GM19351 (cell line): Measurements from ENCODE around the gene NCKAP5.
"Not testable (repeated sequence)": the region's sequence is repeated elsewhere in the genome, so short reads cannot be mapped to it uniquely, and the experiment has no call there.

Source experiments
- ATAC-seq: cut with Tn5 transposase; IDR thresholded peaks from one replicate; pipeline ENCODE4 v1.9.1; 2021; ENCODE audit warnings: mild to moderate bottlenecking, moderate library complexity; ENCODE audit not compliant: unreplicated experiment

The NCKAP5 gene

DNA sequence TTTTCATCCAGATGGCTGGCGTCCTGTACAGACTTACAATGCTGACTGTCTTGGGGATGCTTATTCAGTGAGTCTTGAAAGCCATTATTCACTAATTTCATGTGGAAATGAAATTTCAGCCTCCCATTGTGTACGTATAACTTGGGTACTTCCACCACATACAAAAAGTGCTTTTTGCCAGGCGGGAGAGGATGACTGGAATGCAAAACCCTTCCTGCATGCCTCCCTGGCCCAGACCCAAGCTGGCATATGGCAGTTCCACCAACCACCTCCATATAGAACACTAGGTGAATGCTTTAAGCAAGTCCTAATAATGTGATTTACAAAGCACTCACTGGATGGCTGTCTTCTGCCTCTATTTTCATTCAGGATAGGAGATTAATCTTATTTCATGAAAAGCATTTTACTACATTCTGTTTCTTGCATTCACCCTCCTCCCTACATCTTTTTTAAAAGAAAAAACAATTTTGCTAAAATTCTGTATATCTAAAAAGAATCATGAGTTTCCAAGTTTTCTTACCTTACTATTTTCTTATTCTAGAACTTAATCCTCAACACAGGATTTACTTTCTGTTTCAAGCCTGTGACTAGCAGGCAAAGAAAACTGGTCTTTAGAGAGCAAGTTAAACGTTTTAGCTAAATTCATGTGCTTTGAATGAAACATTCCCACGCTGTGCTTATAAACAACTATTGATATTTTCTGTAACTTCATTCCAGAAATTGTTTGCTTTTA, 327.6 kb downstream of the NCKAP5 start:
- no peak for ATAC-seq

DNA sequence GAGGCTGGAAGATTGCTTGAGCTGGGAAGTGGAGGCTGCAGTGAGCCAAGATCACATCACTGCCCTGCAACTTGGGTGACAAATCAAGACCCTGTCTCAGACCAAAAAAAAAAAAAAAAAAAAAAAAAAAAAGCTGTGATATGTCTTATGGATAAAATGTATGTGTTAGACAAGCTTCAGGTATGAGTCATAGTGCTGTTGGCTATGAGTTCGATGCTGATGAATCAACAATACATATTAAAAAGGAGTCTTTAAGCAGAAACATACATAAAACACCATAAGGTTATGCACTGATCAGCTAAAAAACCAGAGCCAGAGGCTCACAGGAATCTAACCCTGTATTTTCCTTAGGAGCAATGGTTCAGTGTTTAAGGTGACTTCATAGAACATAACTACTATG, 332.3 kb downstream of the NCKAP5 start:
- no peak for ATAC-seq

DNA sequence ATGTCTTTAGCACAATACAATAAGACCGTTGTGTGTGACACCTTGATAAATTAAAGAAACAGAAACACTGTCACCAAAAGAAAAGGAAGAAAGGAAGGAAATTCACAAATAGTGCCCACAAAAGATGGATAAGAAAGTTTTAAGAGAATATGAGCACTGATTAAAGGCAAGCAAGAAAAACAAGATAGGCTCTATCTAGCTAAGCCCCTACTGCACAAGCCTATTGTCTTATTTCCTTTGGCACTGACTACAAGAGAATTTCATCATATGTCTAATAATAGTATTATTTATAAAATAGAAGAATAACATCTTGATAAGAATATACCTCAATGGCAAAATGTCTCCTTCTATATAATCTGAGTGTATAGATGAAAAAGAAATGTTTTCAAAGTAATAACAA, 335.7 kb downstream of the NCKAP5 start:
- no peak for ATAC-seq

DNA sequence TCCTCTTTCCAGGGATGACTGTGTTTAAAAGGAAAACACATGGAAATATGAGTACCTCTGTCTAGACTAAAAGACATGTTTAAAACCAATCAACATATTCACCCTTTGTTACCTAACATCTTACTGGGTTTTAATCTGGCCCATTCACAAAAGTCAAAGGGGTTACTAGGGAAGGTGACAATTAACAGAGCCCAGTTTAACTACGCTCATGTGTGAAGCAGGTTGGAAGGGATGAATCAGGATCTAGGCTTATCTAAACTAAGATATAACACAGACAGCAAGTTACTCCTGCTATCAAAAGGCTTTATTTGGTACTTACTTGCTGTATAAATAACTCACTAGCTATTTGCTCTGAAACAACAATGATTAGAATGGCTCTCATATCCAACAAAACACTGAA, 337.0 kb downstream of the NCKAP5 start:
- no peak for ATAC-seq

DNA sequence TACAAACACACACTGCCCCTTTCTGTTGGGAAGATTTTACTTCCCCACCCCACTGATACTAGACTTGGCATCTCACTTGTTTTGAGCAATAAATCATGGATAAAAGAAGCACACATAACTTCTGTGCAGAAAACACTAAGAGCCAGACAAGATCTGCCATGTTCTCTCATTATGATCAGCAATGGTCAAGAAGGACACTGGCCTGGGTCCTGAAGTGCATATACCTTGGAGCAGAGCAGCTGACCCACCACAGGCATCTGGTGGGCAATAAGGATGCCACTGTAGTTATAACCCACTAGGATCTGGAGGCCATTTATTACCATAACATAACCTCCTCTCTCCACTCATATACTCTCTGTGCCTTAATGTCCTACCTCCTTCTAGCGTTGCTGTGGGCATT, 338.3 kb downstream of the NCKAP5 start:
- ATAC-seq: no peak

DNA sequence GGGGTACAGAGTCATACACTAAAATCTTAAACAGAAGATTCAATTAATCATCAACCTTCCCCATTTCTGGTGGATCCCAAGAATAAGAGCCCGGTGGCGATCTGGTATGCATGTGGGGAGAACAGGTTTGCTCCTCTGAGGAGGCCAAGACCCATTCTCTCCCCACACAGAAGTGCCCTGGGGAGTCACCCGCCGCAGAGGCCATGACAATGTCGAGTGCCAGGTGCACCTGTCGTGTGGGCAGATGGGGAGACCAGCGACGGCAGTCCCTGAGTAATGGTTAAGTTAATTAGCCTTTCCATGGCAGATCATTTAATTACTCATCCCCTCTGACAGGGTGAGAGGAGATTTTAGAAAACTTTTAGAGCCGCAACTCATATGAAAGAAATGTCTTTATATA, 345.0 kb downstream of the NCKAP5 start:
- ATAC-seq: no peak

DNA sequence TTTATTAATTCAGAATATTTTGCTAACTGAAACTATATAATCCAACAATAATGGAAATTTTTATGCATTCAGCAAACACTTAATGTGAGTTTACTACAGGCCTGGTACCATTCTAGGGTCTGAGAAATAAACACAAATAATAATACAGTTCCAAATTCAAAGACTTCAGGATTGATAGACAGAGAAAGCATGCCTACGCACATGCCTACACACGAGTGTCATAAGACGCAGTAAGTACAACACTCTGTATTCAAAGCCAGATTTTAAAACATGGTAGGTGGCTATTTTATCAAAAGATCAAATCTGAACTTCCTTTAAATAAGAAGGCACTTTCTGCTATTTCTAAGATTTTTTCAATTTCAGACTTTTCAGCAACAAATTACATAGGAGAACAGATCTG, 346.9 kb downstream of the NCKAP5 start:
- ATAC-seq: no peak

DNA sequence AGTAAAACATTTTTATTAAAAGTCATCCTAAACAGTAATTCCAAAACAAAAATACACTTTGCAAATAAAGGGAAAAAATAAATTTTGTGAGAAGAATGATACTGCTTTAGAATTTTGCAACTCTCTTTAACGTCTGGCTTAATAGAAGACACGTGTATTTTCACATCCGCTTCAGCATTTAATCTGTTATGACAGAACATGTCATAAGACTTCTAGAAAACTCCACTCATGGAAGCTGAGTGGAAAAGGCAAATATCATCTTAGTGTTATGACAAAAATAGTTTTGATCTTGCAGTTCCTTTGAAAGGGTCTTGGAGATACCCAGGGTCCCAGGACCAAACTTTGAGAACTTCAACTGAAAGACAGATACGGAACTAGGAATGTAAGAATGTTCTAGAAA, 350.1 kb downstream of the NCKAP5 start:
- ATAC-seq: no peak

DNA sequence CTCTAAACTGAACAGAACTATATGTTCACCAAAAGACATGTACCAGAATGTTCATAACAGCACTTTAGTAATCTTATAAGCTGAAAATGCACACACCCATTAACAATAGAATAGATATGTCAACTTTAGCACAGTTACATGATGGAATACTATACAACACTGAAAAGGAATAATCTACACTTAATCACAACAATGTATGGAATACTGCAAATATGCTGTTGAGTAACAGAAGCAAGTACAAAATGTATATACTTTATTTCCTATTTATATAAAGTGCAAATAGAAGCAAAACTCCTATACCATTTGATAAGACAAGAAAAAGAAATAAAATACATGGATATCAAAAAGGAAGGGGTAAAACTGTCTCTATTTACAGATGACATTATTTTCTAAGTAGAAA, 352.8 kb downstream of the NCKAP5 start:
- ATAC-seq: no peak

DNA sequence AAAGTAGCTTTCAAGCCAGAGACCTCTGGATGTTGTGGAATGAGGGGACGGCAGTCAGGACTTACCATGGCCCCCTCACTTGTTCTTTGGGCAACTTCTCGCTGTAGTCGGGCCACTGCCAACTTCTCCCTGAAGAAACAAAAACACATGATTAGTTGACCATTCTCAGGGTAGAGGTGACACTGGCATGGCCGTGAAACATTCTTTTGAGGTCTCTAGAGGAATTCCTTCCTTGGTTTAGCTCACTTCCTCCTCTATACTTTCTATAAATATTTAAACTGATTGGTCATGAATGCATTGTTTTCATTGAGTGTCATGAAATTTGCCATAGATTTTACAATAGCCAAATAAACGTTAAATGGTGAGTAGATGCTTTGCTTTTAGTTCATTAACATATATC, 354.6 kb downstream of the NCKAP5 start:
- no peak for ATAC-seq

DNA sequence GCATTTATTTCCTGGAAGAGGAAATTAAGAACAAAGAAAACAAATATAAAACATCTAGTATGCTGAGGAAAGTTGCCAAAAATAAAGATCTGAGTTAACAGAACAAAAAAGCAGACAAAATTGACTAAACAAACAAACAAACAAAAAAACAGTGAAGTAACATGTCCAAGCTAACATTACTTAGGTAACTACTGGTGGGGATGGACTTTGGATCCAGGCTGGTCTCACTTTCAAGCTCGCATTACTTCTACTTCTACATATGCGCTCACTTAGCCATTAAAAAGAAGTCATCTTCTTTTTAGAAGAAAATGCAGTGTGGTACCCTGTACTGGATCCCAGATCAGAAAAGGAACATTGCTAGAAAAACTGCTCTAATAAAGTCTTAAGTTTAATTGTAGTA, 358.9 kb downstream of the NCKAP5 start:
- no peak for ATAC-seq

DNA sequence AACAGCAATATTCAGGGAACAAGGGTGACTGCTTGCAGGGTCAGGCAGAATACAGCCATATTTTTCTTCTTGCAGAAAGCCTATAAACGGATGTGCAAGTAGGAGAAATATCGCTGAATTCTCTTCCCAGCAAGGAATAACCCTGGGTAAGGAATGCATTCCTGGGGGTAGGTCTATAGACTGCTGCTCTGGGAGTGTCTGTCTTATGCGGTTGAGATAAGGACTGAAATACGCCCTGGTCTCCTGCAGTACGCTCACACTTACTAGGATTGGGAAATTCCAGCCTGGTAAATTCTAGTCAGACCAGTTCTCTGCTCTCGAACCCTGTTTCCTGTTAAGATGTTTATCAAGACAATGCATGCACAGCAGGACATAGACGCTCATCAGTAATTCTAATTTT, 361.6 kb downstream of the NCKAP5 start:
- ATAC-seq: not testable (repeated sequence)

DNA sequence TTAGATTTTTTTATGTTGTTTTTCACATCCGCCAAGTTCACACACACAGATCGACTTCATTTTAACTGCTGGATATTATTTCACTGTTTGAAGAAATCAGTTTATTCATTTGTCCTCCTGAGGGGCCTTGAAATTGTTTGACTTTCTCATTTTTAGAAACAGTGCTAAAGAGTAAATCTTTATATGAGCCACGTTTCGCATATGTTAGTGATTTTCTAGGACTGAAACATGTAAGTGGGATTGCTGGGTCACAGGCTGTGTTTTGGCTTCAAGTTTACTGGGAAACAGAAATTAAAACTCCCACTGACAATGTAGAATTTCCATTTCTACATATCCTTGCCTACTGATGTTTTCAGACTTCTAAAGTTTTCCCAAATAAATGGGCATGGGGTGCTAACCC, 363.8 kb downstream of the NCKAP5 start:
- ATAC-seq: no peak

DNA sequence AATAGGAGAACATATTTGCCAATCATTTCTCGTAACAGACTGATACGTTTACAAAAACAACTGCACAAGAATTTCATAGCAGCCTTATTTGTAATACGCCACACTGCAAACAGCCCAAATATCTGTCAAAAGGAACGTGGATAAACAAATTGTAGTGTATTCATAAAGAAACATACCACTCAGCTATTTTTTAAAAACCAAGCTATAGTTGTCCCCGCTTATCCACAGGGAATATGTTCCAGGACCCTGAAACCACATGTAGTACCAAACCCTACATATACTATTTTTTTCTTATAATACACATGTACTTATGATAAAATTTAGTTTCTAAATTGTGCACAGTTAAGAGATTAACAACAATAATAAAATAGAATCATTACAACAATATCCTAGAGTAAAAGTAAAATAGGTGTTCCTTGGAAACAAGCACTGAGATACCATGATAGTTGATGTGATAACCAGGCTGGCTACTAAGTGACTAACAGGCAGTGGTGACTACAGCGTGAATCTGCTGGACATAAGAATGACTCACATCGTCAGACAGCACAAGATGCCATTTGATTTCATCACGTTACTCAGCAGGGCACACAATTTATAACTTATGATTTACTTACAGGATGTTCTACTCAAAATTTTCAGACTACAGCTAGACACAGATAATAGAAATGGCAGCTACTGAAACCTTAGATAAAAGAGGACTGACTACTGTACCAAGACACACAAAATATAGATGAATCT, 367.4 kb downstream of the NCKAP5 start:
- ATAC-seq: no peak

DNA sequence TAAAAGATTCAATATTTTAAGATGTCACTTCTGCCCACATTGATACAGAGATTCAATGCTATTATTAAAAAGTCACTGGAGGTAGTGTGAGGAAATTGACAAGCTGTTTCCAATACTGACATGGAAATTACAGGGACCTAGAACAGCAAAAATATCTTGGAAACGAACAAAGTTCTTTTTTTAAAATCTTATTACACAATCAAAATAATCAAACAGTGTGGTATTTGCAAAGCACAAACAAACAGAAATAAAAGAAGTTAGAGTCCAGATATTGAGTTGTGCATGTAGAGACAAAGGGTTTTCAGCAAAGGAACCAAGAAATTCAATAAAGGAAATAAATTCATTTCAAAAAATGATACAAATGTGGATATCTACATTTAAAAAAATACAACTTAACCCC, 369.6 kb downstream of the NCKAP5 start:
- no peak for ATAC-seq

DNA sequence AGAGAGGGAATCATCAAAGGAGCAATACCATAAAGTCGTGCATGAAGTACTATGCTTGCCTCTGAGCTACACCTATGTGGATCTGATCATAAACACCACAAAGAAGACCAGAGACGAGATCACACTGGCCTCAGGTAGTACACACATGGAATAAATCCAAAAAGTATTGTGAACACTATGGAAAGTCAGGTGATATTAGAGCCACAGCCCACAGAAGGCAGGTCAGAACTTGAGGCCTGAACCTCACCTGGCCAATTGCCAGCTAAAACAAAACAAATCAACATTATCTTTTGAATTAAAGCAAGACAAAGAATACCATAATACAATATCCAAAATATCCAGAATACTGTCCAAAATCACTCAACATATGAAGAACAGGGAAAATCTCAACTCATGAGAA, 371.1 kb downstream of the NCKAP5 start:
- no peak for ATAC-seq

DNA sequence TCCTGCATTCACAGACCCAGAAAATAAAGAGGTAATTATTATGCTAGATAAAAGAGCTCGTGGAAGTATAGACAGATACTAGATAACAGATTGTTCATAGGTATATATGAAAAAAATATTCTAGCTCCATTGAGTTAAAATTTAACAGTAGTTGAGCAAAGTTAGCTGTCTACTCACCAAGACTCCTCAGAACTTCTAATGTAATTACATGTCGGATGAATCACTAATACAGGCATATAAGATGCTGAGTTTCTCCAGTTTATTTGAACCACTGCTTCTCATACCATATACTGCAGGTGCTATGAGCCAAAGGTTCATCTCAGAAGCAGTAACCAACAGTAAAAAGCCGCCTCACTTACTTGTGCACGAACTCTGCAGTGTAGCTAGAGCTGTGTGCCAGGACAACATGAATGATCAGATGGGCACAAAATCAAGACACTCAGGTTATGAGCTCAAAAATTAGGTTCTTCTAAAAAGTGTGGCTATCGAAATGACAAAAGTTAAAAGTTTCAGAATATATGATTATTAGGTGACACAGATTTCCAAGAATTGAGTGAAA, 373.4 kb downstream of the NCKAP5 start:
- no peak for ATAC-seq

DNA sequence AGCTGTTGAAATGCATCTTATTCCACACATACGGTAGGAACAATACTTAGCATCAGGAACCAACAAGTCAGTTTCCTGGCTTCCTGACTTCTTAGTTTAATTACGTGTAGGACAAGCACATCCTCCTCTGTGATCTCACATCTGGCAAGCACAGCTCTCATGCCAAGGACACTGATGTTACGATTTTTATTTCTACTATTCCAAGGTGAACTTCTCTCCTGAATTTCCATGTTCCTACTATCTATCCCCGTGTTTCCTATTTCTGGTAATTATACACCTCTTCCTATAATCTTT, 374.0 kb downstream of the NCKAP5 start:
- ATAC-seq: no peak

DNA sequence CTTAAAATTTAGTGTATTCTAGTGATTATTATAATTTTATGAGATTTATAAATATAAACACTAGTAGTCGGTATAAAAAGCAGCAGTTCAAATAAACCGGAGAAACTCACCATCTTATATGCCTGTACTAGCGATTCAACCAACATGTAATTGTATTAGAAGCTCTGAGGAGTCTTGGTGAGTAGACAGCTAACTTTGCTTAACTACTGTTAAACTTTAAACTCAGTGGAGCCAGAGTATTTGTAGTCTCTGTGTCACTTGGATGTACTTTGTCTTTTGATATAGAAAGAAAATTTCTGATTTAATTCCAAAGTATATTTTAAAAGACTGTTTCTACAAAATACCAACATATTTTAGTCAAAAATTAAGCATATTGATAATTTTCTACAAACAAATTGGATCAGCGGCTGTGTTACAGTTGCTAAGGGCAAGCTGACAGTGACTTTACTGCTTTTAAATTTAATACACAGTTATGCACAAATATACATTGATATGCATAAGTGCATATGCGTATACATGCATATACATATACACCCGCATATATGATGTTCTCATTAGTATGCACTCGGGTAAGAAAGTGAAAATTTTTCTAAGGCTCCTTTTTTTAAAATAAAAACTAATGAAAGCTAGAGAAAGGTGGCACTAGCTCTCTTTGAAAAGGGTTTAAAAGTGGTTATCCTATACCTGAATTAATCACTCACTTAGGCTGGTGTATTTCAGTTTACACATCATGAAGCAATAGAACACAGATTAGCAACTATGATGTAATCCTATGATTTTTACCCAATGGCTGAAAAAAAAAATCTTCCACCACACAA, 374.5 kb downstream of the NCKAP5 start:
- ATAC-seq: no peak

DNA sequence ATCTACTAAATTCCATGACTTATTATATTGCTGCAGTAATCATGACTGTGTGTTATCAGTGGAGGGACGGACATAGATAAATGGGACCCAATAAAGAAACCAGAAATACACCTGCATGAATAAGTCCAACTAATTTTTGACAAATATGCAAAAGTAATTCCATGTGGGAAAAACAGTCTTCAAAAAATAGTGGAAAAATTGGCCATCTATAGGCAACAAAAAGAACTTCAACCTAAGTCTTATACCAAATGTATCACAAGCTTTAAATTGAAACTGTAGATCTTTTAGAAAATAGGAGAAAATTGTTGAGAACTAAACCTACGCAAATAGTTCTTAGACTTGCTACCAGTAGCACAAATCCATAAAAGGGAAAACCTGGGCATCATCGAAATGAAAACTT, 376.2 kb downstream of the NCKAP5 start:
- no peak for ATAC-seq

DNA sequence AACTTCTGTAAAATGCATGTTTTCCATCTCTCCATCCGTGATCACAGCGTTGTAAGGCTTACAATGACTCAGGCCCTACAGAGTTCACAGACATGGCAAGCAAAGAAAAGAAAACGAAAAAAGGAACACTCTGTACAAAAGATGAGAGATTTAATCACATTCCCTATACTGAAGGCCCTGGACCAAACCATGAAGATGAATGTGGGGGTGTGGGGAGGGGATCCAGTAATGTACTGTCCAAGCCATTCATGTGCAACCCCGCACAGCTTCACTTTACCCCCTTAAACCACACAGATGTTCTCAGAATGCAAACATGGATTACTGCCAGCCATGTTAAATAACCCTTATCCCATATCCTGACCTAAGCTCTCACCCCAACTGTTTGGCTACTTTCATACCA, 391.1 kb downstream of the NCKAP5 start:
- no peak for ATAC-seq

DNA sequence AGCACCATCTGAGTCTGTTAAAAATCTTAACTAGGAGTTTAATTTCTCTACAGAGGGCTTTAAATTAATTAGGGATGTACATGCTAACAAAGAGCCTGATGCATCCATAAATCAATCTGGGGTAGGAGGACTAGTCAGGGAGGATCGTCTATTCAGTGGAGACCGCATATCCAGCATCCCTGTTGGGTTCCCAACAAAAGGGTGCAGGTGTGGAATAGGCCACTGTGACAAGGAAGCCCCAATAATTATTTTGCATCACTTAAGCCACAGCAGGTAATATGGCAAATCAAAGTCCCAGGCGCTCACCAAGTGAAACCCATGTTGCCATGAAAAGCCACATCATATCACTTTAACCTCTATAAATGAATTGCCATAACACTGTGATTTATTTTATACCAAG, 392.3 kb downstream of the NCKAP5 start:
- no peak for ATAC-seq
